Motor neuron (in vitro differentiated cells): ENCODE data around the gene HERC3. TPM values are rescaled to one million over a fixed set of nuclear protein-coding genes. Genes with fewer than 3 reads are reported as not detected.
"Not testable (repeated sequence)": the region's sequence is repeated elsewhere in the genome, so short reads cannot be mapped to it uniquely, and the experiment has no call there.

Source experiments
- ATAC-seq, 8 experiments: fragments of 200-7000 bp; cut with Tn5 transposase; replicated peaks in 6 of 8; 2 replicates each; pipeline ENCODE4 v1.8.0; 2021; ENCODE audit warnings: mild to moderate bottlenecking in 8 of 8, moderate library complexity in 8 of 8
- H3K27ac ChIP-seq, 2 donors: fragments of 250-450 bp; sonication (Bioruptor Pico); 2 replicates each; pipeline ENCODE4 v1.9.0; 2021; ENCODE audit warnings: antibody characterized with exemption in 2 of 2, mild to moderate bottlenecking in 2 of 2, moderate library complexity in 1 of 2
- H3K4me1 ChIP-seq, 2 donors: fragments of 250-450 bp; sonication (Bioruptor Pico); replicated peaks in 1 of 2; 2 replicates each; pipeline ENCODE4 v1.6.1; 2021; ENCODE audit warnings: antibody characterized with exemption in 2 of 2, mild to moderate bottlenecking in 2 of 2, moderate library complexity in 1 of 2
- H3K4me3 ChIP-seq, 5 donors: fragments of 250-450 bp; sonication (Bioruptor Pico); 2 replicates each; pipeline ENCODE4 v1.9.0; 2021; ENCODE audit warnings: antibody characterized with exemption in 5 of 5, mild to moderate bottlenecking in 5 of 5, moderate library complexity in 4 of 5
- WGBS, 10 experiments: fragments of 450-650 bp; shearing (Covaris generic); methylation state at CpG; one replicate each; pipeline ENCODE4 v1.0.0; 2022; 5-methylcytosine and 5-hydroxymethylcytosine counted together
- in situ Hi-C, 9 experiments: fragments of 400-800 bp; cut with MboI; loops; one replicate each; pipeline ENCODE4 v1.15.0; 2021; ENCODE audit warnings: low sequenced_read_pairs in 9 of 9, low pct_unique_long_range_greater_than_20kb in 2 of 9; ENCODE audit not compliant: unreplicated experiment in 9 of 9
- total RNA-seq, 8 experiments: library from RNA; unstranded; fragments of 300-600 nt; gene quantifications; 2 replicates each; pipeline versions ENCODE4 v1.2.3 to v1.2.4, GENCODE V29; 2022

The HERC3 gene
- total RNA-seq, 8 experiments from 2014 or later, result 7.0 to 23.5 (median 13.4) TPM

DNA sequence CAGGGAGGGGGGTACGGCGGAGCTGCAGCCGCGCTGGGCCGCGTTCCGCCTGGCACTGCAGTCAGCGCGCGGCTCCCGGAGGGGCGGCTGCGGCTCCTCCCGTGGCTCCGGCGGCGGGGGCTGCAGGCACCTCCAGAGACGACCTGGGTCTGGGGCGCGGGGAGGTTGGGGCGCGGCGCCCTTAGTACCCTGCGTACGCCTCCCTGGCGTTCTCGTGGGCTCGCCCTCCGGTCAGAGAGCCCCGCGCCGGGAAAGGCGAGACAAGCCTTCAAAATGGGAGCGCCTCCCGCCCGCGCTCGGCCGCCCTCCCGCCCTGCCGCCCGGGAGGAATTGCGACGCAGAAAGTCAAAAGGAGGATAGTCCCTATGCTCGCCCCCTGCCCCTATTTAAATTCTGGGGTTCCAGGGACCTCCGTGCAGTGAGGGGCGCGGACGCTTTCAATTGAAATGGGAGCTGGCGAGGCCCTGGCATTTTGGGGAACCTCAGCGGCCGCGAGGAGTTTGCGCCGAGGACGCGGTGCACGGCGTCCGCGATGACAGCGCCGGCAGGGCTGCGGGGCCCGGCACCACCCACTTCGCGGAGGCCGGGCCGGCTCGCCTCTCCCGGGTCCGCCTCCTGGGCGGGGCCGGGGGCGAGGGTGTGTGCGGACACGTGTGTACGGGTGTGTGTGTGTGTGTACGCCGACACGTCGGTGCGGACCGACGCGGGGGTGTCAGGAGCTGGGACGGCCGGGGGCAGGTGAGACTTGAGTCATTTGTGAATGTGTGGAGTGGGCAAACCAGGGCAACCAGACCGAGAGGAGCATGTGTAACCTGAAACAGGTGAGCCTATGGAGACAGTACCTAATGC is 544 bp downstream of the HERC3 start:
- ATAC-seq, result peak; percentile 64 to 80 (median 70)
- in situ Hi-C loops, result no loop called here

DNA sequence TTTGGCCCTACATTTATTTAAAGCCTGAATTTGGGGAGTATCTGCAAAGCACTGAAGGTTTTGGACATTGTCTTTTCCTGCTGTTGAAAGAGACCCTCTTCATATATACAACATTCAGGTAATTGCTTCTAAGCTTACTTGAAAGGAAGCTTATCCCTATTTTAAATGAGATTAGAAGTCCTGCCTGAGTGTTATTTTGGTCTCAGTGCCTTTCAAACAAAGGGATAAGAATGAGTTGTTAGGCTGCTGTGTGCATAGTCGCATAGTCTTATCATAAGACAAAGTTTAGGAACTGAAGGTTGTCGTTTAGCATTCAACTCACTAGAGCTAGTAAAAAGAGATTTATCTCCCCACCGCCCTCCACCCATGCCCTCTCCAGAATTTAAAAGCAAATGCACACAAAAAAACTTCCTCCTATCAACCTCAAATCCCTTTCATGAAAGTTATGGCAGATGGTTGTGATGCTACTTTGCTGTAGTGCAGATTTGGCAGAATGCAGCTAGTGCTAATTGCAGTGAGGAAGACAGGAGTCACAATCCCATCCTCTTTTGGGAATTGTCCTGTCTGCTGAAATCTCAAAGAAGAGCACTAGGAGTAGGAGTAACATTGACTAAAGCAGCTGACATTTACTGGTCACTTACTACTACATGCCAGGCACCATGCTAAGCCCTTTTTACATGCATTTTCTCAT is 5.8 kb downstream of the HERC3 start:
- Histone ChIP-seq H3K27ac (no peak overlapping the region), H3K4me1 (no peaks in the 10 kb centered on the region), H3K4me3 (no peak overlapping the region)
- in situ Hi-C loops, result no loop called here
- 29 to 79% (median 55%) methylated on average over 2 to 3 of the region's 3 CpGs; no CpG with 5 or more reads in 4 of the 10 experiments for WGBS, 10 experiments
- ATAC-seq, result peak in 2 of 8 experiments; percentile 12 to 29

More for the DNA sequence above, 544 bp downstream of the HERC3 start:
- H3K4me3 ChIP-seq, result peak overlapping the region; percentile 69 to 99 (median 97)
- peak overlapping the region; percentile 49 to 82 for H3K27ac ChIP-seq
- H3K4me1 ChIP-seq, result peaks cover 3 to 4% of the 10 kb centered on the region in 2 donors
- WGBS, 10 experiments, result 0 to 4% (median 0%) methylated on average over 1 to 5 of the region's 89 CpGs; no CpG with 5 or more reads in 4 of the 10 experiments

DNA sequence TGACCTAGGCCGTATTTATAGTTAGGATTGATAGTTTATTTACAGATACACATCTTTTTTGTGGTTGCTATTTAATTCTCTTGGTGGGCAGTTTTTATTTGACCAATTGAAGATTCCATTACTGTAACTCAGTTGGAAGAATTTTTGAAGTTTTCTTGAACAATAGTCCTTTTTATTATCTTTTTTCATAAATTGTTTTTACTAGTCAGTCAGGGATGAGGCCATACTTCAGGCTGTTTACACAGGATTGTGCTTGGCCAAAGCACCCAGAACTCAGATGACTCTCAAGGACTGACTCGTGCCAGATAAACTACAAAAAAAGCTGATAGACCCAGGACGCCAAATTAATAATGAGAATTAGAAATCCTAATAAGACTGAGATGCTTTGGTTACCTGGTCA is 7.0 kb downstream of the HERC3 start:
- WGBS, 10 experiments, result 50 to 94% (median 76%) methylated on average over 2 to 3 of the region's 3 CpGs; no CpG with 5 or more reads in 2 of the 10 experiments
- Histone ChIP-seq H3K4me1 (no peaks in the 10 kb centered on the region), H3K4me3 (no peak overlapping the region), H3K27ac (no peak overlapping the region)
- ATAC-seq, result no peak
- in situ Hi-C loops, result no loop called here

- Histone ChIP-seq H3K27ac (no peak overlapping the region), H3K4me3 (no peak overlapping the region), H3K4me1 (no peaks in the 10 kb centered on the region)
- in situ Hi-C loops, result no loop called here
- no peak for ATAC-seq
- WGBS, 10 experiments, result 57 to 100% (median 100%) methylated on average over 1 of the region's 1 CpG; no CpG with 5 or more reads in 5 of the 10 experiments
Observed at GRCh38 chr4:88599714-88600113, 7.4 kb downstream of the HERC3 start.

- no peak overlapping the region for H3K4me3 ChIP-seq
- peak in 2 of 8 experiments; percentile 28 to 46 for ATAC-seq
- in situ Hi-C loops, result no loop called here
- H3K27ac ChIP-seq, result no peak overlapping the region
- H3K4me1 ChIP-seq, result no peaks in the 10 kb centered on the region
- 33 to 100% (median 88%) methylated on average over 1 to 2 of the region's 2 CpGs; no CpG with 5 or more reads in 1 of the 10 experiments for WGBS, 10 experiments
Observed at GRCh38 chr4:88600176-88600838, 8.0 kb downstream of the HERC3 start.

- Histone ChIP-seq H3K27ac (no peak overlapping the region), H3K4me1 (no peaks in the 10 kb centered on the region), H3K4me3 (no peak overlapping the region)
- ATAC-seq, result no peak
- in situ Hi-C loops, result no loop called here
- WGBS, 10 experiments, result 86 to 100% (median 100%) methylated on average over 1 of the region's 1 CpG; no CpG with 5 or more reads in 1 of the 10 experiments
Observed at GRCh38 chr4:88604978-88605678, 12.8 kb downstream of the HERC3 start.

DNA sequence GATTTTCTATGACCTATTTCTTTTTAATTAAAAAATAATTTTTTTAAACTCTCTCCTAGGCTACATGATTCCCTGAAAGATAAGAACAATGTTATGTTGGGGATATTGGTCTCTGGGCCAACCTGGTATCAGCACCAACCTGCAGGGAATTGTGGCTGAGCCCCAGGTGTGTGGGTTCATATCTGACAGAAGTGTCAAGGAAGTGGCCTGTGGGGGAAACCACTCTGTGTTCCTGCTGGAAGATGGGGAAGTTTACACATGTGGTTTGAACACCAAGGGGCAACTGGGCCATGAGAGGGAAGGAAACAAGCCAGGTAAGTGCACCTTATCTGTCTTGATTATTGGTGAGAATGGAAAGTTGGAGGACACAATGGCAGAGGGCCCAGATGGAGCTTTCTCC is 13.5 kb downstream of the HERC3 start:
- Histone ChIP-seq H3K4me1 (no peaks in the 10 kb centered on the region), H3K27ac (no peak overlapping the region), H3K4me3 (no peak overlapping the region)
- ATAC-seq, result no peak
- in situ Hi-C loops, result no loop called here

- Histone ChIP-seq H3K4me1 (no peaks in the 10 kb centered on the region), H3K4me3 (no peak overlapping the region), H3K27ac (no peak overlapping the region)
- in situ Hi-C loops, result no loop called here
- WGBS, 10 experiments, result 100% methylated on average over 1 of the region's 1 CpG; no CpG with 5 or more reads in 4 of the 10 experiments
- no peak for ATAC-seq
Observed at GRCh38 chr4:88606832-88607231, 14.6 kb downstream of the HERC3 start.

GRCh38 chr4:88609387-88609786 is 17.1 kb downstream of the HERC3 start:
- WGBS, 10 experiments, result 79 to 100% (median 100%) methylated on average over 1 to 3 of the region's 3 CpGs; no CpG with 5 or more reads in 1 of the 10 experiments
- no peak for ATAC-seq
- peaks cover 5 to 8% of the 10 kb centered on the region in 2 donors for H3K4me1 ChIP-seq
- no peak overlapping the region for H3K4me3 ChIP-seq
- H3K27ac ChIP-seq, result no peak overlapping the region
- in situ Hi-C loops, result no loop called here

DNA sequence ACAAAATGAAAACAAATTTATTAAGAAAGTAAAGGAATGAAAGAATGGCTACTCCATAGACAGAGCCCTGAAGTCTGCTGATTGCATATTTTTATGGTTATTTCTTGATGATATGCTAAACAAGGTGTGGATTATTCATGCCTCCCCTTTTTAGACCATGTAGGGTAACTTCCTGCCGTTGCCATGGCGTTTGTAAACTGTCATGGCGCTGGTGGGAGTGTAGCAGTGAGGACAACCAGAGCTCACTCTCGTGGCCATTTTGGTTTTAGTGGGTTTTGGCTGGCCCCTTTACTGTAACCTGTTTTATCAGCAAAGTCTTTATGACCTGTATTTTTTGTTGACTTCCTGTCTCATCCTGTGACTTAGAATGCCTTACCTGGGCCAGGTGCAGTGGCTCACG is 17.5 kb downstream of the HERC3 start:
- H3K4me1 ChIP-seq, H3K4me3 ChIP-seq, H3K27ac ChIP-seq, ATAC-seq, in situ Hi-C loops: not testable (repeated sequence)
- 69 to 97% (median 88%) methylated on average over 1 to 5 of the region's 5 CpGs; no CpG with 5 or more reads in 4 of the 10 experiments for WGBS, 10 experiments

DNA sequence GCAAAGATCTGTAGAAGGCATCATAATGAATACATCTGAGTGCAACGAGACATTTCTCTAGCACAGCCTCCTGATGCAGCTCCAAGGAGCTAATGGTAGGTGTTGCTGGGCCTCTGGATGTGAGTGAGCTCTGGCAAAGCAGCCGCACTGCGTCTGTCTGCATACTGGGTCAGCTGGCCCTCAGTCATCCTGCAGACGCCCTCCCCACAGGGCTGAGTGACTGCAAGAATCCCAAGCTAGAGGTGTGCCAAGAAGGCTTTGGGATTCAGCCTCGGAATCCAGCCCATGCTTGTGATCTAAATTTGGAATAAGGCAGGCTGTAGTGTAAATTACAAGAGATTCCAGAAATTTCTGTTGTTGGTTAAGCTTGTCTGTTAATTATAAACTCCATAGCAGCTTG is 18.5 kb downstream of the HERC3 start:
- ATAC-seq, result peak in 3 of 8 experiments; percentile 82 to 91 (median 87)
- 20 to 100% (median 70%) methylated on average over 1 of the region's 5 CpGs; no CpG with 5 or more reads in 6 of the 10 experiments for WGBS, 10 experiments

DNA sequence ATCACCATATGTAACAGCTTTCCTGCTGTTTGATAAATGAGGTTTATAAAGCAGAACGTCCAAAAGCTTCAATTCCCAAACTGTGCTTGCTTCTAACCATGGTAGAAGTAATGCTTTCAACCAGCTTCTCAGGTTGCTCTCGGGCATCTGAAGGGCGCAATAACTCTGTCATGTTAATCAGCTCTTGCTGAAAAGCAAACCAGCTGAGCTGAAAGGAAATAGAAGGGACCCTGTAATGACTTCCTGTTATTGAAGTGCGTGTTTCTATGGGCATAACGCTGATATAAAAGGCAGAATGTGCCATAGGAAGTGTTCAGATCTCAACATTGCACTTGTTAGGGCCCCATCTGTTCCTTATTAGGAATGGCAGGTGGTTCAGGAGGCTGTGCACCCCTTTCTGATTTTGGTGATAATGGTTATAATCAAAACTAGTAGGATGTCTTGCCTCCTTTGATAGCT is 21.2 kb downstream of the HERC3 start:
- peak in 5 of 8 experiments; percentile 26 to 74 (median 45) for ATAC-seq
- no peak overlapping the region for H3K27ac ChIP-seq
- H3K4me3 ChIP-seq, result no peak overlapping the region
- 0 to 100% (median 44%) methylated on average over 1 to 5 of the region's 5 CpGs for WGBS, 10 experiments
- in situ Hi-C loops, result no loop called here
- H3K4me1 ChIP-seq, result peaks cover 5 to 8% of the 10 kb centered on the region in 2 donors

More for the DNA sequence above, 18.5 kb downstream of the HERC3 start:
- no peak overlapping the region for H3K4me3 ChIP-seq
- peaks cover 5 to 8% of the 10 kb centered on the region in 2 donors for H3K4me1 ChIP-seq
- in situ Hi-C loops, result no loop called here
- no peak overlapping the region for H3K27ac ChIP-seq
